ENCODE measurements around the gene RAPGEF2. TPM values are rescaled to one million over a fixed set of nuclear protein-coding genes. Genes with fewer than 3 reads are reported as not detected.

RAPGEF2 gene
- total and polyA plus RNA-seq, 2 donors (not counting 3 experiments of a cell fraction or from before 2014, with no cell fraction given): 28.7 to 55.2 TPM

DNA sequence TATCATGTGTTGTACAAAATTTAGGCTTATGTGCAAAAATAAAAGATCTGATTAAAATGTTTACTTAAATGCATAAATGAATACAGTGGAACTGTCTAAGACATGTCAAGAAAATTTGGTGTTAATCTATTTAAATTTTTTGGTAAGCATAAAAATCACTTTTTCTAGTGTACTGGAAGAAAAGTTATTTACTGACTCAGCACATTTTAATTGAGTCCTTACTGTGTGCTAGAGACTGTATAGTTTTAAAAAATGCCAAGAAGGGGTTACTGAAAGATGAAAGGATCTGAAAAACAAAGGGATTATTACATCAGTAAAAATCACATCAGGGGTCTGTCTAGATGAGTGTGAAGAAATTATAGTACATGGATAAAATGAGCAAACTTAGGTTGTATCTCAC is 60.6 kb downstream of the RAPGEF2 start:
- H2AFZ ChIP-seq (ENCODE audit: low read depth, low read length): no peak overlapping the region
- H3K4me1 ChIP-seq (ENCODE audit: control insufficient read depth, extremely low read depth, insufficient read depth, low read length): peaks cover 14% of the 10 kb centered on the region
- intact Hi-C loops (cut with micrococcal nuclease): no loop called here
- TF ChIP-seq CTCF (IDR thresholded peaks at IDR 0.05; ENCODE audit: extremely low read depth in 1 of 2, insufficient read depth in 1 of 2, low read depth in 1 of 2, low read length in 2 of 2) (no peak), EZH2 (IDR thresholded peaks at IDR 0.05; ENCODE audit: borderline replicate concordance, low read depth, low read length, severe bottlenecking) (no peak), JUN (IDR thresholded peaks at IDR 0.05; ENCODE audit: borderline replicate concordance, insufficient read depth, insufficient read length, low read depth) (no peak), GATA2 (IDR thresholded peaks at IDR 0.05; ENCODE audit: insufficient read depth, insufficient read length, low read depth, low read length) (no peak)
- no peaks in the 10 kb centered on the region for H3K9me3 ChIP-seq (replicated peaks; ENCODE audit: control insufficient read depth, insufficient read depth, low read length)
- no peak overlapping the region for H3K4me3 ChIP-seq (replicated peaks in 1 of 3; ENCODE audit: insufficient read depth in 1 of 3, low read depth in 1 of 3, low read length in 3 of 3)
- POLR2A ChIA-PET: no interaction called here
- H3K27ac ChIP-seq (ENCODE audit: insufficient read depth, low read depth, low read length): no peak overlapping the region
- H3K27me3 ChIP-seq (ENCODE audit: control insufficient read depth in 2 of 2, insufficient read depth in 2 of 2, low read length in 2 of 2): no peaks in the 10 kb centered on the region
- peaks cover 64% of the 10 kb centered on the region for H3K79me2 ChIP-seq (ENCODE audit: control insufficient read depth, insufficient read depth, low read length)
- DNase-seq (ENCODE audit: low read depth, low spot score): no peak
- H3K9me1 ChIP-seq (replicated peaks; ENCODE audit: control insufficient read depth, extremely low read depth, insufficient read depth, low read length): no peaks in the 10 kb centered on the region
- H3K9ac ChIP-seq (replicated peaks; ENCODE audit: extremely low read depth, insufficient read depth, low read length): no peak overlapping the region
- dilution Hi-C loops (cut with MboI; ENCODE audit: extremely low pct_ligation_motif_present, low sequenced_read_pairs): no loop called here
- CTCF ChIA-PET: interaction anchor here (1.4 to 1.9 kb wide), 3 partner anchors 9 to 57 kb away, joined by 4 to 5 read pairs (median 4); no protein-coding TSS in a partner anchor
- BruUV-seq (replicated peaks): no TSS peak
- no peaks in the 10 kb centered on the region for H4K20me1 ChIP-seq (replicated peaks; ENCODE audit: control insufficient read depth, extremely low read depth, insufficient read depth, low read length)
- no peak overlapping the region for H3K4me2 ChIP-seq (ENCODE audit: insufficient read depth, low read length)
- H3K36me3 ChIP-seq (ENCODE audit: control insufficient read depth in 2 of 2, extremely low read depth in 1 of 2, insufficient read depth in 2 of 2, low read length in 2 of 2): no peaks in the 10 kb centered on the region
- FAIRE-seq: no peak
